Psoas muscle (tissue), 8 donors: ENCODE measurements around the gene SEC14L5. TPM values are rescaled to one million over a fixed set of nuclear protein-coding genes. Genes with fewer than 3 reads are reported as not detected.

Experiments
- ATAC-seq, 4 donors: fragments of 200-7000 bp; cut with Tn5 transposase; one replicate each; pipeline ENCODE4 v1.9.1; 2020; ENCODE audit warnings: moderate library complexity in 3 of 4, mild to moderate bottlenecking in 2 of 4
- DNase-seq, 2 donors: peaks; one replicate each; pipeline ENCODE4 v3.0.0-alpha.2; 2020
- H3K27ac ChIP-seq: fragments of 200-600 bp; one replicate; pipeline ENCODE4 v1.8.0; 2022
- H3K27me3 ChIP-seq, 3 donors: fragments of 200-600 bp in 1 of 3; one replicate each; pipeline versions ENCODE4 v1.6.1 to v1.8.0; 2013 to 2022; ENCODE audit warnings: low read length in 2 of 3, mild to moderate bottlenecking in 2 of 3, moderate library complexity in 1 of 3; ENCODE audit not compliant: insufficient read depth in 3 of 3
- H3K36me3 ChIP-seq, 2 donors: fragments of 200-600 bp in 1 of 2; one replicate each; pipeline versions ENCODE4 v1.6.1 to v1.8.0; 2013 to 2022; ENCODE audit warnings: low read depth in 1 of 2, mild to moderate bottlenecking in 1 of 2, moderate library complexity in 1 of 2; ENCODE audit not compliant: insufficient read depth in 1 of 2
- H3K4me1 ChIP-seq: fragments of 200-600 bp; one replicate; pipeline ENCODE4 v1.8.0; 2022
- H3K4me3 ChIP-seq: fragments of 200-600 bp; one replicate; pipeline ENCODE4 v1.8.0; 2022; ENCODE audit warnings: mild to moderate bottlenecking
- H3K9me3 ChIP-seq: fragments of 200-600 bp; one replicate; pipeline ENCODE4 v1.8.0; 2022
- CTCF ChIP-seq: fragments of 200-600 bp; IDR thresholded peaks from one replicate; pipeline ENCODE4 v1.8.0; 2022; ENCODE audit warnings: antibody characterized with exemption
- whole genome bisulfite sequencing, 3 donors: extraction: QIAGEN DNeasy Blood & Tissue Kit; methylation state at CpG; one replicate each; pipeline versions ENCODE4 v1.1.6 to v1.1.7; 2013; 5-methylcytosine and 5-hydroxymethylcytosine counted together
- intact Hi-C, 2 donors: fragments of 100-400 bp; cut with DNase I; formaldehyde crosslinking; loops; one replicate each; pipeline versions ENCODE4 v1.11.0 to v1.14.2; 2022
- polyA plus RNA-seq, 3 donors: library from polyadenylated mRNA; stranded (reverse); fragments of 200-250 nt; gene quantifications; one replicate each; pipeline ENCODE4 v1.2.3, GENCODE V29; 2013
- total RNA-seq, 4 donors: library from RNA; stranded (reverse); fragmentation: NEBNext Ultra II Directional in 2 of 4; extraction: Animal tissue kit (Norgen Biotek cat#: 25700) in 2 of 4; gene quantifications; one replicate each; pipeline versions ENCODE4 v1.2.1 to v1.2.4, GENCODE V29; 2021 to 2023
- donor health status: healthy with polysubstance abuse.
- donor health status: DM: no; HTN: no; CAD: no; lungs with moderate emphysema.
- donor health status: Bipolar disorder and iron deficiency.
- donor health status: healthy.
- donor health status: DM: yes; HTN: yes; CAD: no.
- donor health status: DM: no; HTN: no; CAD: no.
- donor health status: DM: no; HTN: no; CAD: no.
- donor health status: DM: yes; HTN: yes; CAD: no.

The SEC14L5 gene
- total and polyA plus RNA-seq, 7 donors: 0.23 to 0.88 (median 0.42) TPM

- WGBS, 3 donors: 90 to 94% (median 93%) methylated on average over 4 of the region's 4 CpGs
- Histone ChIP-seq H3K9me3 (no peaks in the 10 kb centered on the region), H3K27me3 (no peaks in the 10 kb centered on the region), H3K27ac (no peak overlapping the region), H3K36me3 (no peaks in the 10 kb centered on the region), H3K4me1 (no peaks in the 10 kb centered on the region), H3K4me3 (no peak overlapping the region)
- ATAC-seq (no peak), DNase-seq (no peak)
- no peak for TF ChIP-seq CTCF
- intact Hi-C loops: no loop called here
Measured at GRCh38 chr16:5015887-5016286, 57.8 kb downstream of the SEC14L5 start.

GRCh38 chr16:5016967-5017677 is 59.0 kb downstream of the SEC14L5 start:
- peaks cover 0 to 3% (median 0%) of the 10 kb centered on the region in 3 donors for H3K27me3 ChIP-seq
- H3K9me3 ChIP-seq: no peaks in the 10 kb centered on the region
- no peak overlapping the region for H3K4me3 ChIP-seq
- H3K36me3 ChIP-seq: no peaks in the 10 kb centered on the region
- no peak for ATAC-seq
- intact Hi-C loops: no loop called here
- no peaks in the 10 kb centered on the region for H3K4me1 ChIP-seq
- no peak for DNase-seq
- no peak overlapping the region for H3K27ac ChIP-seq
- WGBS, 3 donors: 69 to 70% (median 70%) methylated on average over 5 to 6 of the region's 6 CpGs
- TF ChIP-seq CTCF: no peak

GRCh38 chr16:5017678-5017969 is 59.5 kb downstream of the SEC14L5 start:
- Histone ChIP-seq H3K4me3 (no peak overlapping the region), H3K27ac (no peak overlapping the region), H3K4me1 (no peaks in the 10 kb centered on the region), H3K27me3 (peaks cover 0 to 3% (median 0%) of the 10 kb centered on the region in 3 donors), H3K36me3 (no peaks in the 10 kb centered on the region), H3K9me3 (no peaks in the 10 kb centered on the region)
- intact Hi-C loops: no loop called here
- TF ChIP-seq CTCF: no peak
- 73 to 84% (median 75%) methylated on average over 5 of the region's 5 CpGs for WGBS, 3 donors
- no peak for DNase-seq
- no peak for ATAC-seq

GRCh38 chr16:5018793-5019192 is 60.7 kb downstream of the SEC14L5 start:
- TF ChIP-seq CTCF: no peak
- Histone ChIP-seq H3K27me3 (peaks cover 0 to 3% (median 0%) of the 10 kb centered on the region in 3 donors), H3K4me1 (no peaks in the 10 kb centered on the region), H3K27ac (no peak overlapping the region), H3K9me3 (no peaks in the 10 kb centered on the region), H3K36me3 (no peaks in the 10 kb centered on the region), H3K4me3 (no peak overlapping the region)
- DNase-seq (no peak), ATAC-seq (no peak)
- 27 to 39% (median 29%) methylated on average over 9 of the region's 9 CpGs for WGBS, 3 donors
- intact Hi-C loops: no loop called here

GRCh38 chr16:5019775-5020174 is 61.6 kb downstream of the SEC14L5 start:
- H3K27me3 ChIP-seq: peaks cover 0 to 3% (median 0%) of the 10 kb centered on the region in 3 donors
- H3K27ac ChIP-seq: no peak overlapping the region
- DNase-seq: no peak
- H3K4me1 ChIP-seq: peaks cover 5% of the 10 kb centered on the region
- H3K9me3 ChIP-seq: no peaks in the 10 kb centered on the region
- H3K4me3 ChIP-seq: no peak overlapping the region
- ATAC-seq: no peak
- WGBS, 3 donors: 72 to 85% (median 79%) methylated on average over 6 of the region's 6 CpGs
- no peaks in the 10 kb centered on the region for H3K36me3 ChIP-seq
- intact Hi-C loops: loop anchor here in 1 of 2 donors (10.0 kb wide), 1 partner anchor 255 kb away; the partner anchor contains the start of gene ZNF500
- no peak for TF ChIP-seq CTCF
